HG03571 (cell line): ENCODE measurements around the gene SOS1.

Source experiments
- ATAC-seq: cut with Tn5 transposase; IDR thresholded peaks from one replicate; pipeline ENCODE4 v1.9.1; 2021; ENCODE audit not compliant: unreplicated experiment

The SOS1 gene

GRCh38 chr2:39039072-39039471, 81.8 kb downstream of the SOS1 start:
- no peak for ATAC-seq

GRCh38 chr2:39033980-39034379, 86.9 kb downstream of the SOS1 start:
- no peak for ATAC-seq

GRCh38 chr2:39027421-39027820, 93.4 kb downstream of the SOS1 start:
- no peak for ATAC-seq

- no peak for ATAC-seq
Measured at GRCh38 chr2:39024833-39025232, 96.0 kb downstream of the SOS1 start.

GRCh38 chr2:39023649-39024048, 97.2 kb downstream of the SOS1 start:
- ATAC-seq: no peak

GRCh38 chr2:39022642-39023235, 98.1 kb downstream of the SOS1 start:
- no peak for ATAC-seq

- no peak for ATAC-seq
Measured at GRCh38 chr2:39020383-39020782, 100.5 kb downstream of the SOS1 start.

- ATAC-seq: no peak
Measured at GRCh38 chr2:39018638-39019037, 102.2 kb downstream of the SOS1 start.

GRCh38 chr2:39017334-39017733, 103.5 kb downstream of the SOS1 start:
- no peak for ATAC-seq

- ATAC-seq: no peak
Measured at GRCh38 chr2:39015424-39015823, 105.4 kb downstream of the SOS1 start.

- no peak for ATAC-seq
Measured at GRCh38 chr2:39013871-39014270, 107.0 kb downstream of the SOS1 start.

- no peak for ATAC-seq
Measured at GRCh38 chr2:39008665-39009064, 112.2 kb downstream of the SOS1 start.

- no peak for ATAC-seq
Measured at GRCh38 chr2:39007875-39008504, 112.9 kb downstream of the SOS1 start.

GRCh38 chr2:39000552-39000951, 120.3 kb downstream of the SOS1 start:
- ATAC-seq: no peak

GRCh38 chr2:38997781-38998180, 123.1 kb downstream of the SOS1 start:
- no peak for ATAC-seq

- ATAC-seq: no peak
Measured at GRCh38 chr2:38991899-38992298, 129.0 kb downstream of the SOS1 start.

GRCh38 chr2:38988716-38989115, 132.1 kb downstream of the SOS1 start:
- ATAC-seq: no peak

GRCh38 chr2:38982498-38982897, 138.4 kb downstream of the SOS1 start:
- no peak for ATAC-seq

- no peak for ATAC-seq
Measured at GRCh38 chr2:38981670-38982357, 139.0 kb downstream of the SOS1 start.

- ATAC-seq: no peak
Measured at GRCh38 chr2:38981003-38981669, 139.7 kb downstream of the SOS1 start.

- ATAC-seq: no peak
Measured at GRCh38 chr2:38978908-38979307, 141.9 kb downstream of the SOS1 start.
